BE2C (cell line): Measurements from ENCODE around the gene SLU7.
"Not testable (repeated sequence)": the region's sequence is repeated elsewhere in the genome, so short reads cannot be mapped to it uniquely, and the experiment has no call there.

Source experiments
- DNase-seq: peaks from one replicate; pipeline ENCODE4 v3.0.0-alpha.2; 2020
- H3K27me3 ChIP-seq: fragments of 250-450 bp; sonication (Bioruptor Pico); 2 replicates; pipeline ENCODE4 v1.5.1; 2020; ENCODE audit warnings: mild to moderate bottlenecking
- H3K36me3 ChIP-seq: fragments of 250-450 bp; sonication (Bioruptor Pico); 2 replicates; pipeline ENCODE4 v1.5.1; 2020; ENCODE audit warnings: mild to moderate bottlenecking
- H3K4me1 ChIP-seq: fragments of 250-450 bp; sonication (Bioruptor Pico); 2 replicates; pipeline ENCODE4 v1.5.1; 2020
- H3K4me3 ChIP-seq: 2 replicates; pipeline ENCODE4 v1.5.1; 2011; ENCODE audit warnings: low read depth, low read length
- H3K9me3 ChIP-seq: fragments of 250-450 bp; sonication (Bioruptor Pico); 2 replicates; pipeline ENCODE4 v1.5.1; 2020
- CTCF ChIP-seq: IDR thresholded peaks from 2 replicates; pipeline ENCODE4 v1.5.1; 2012; ENCODE audit warnings: mild to moderate bottlenecking, low read depth, low read length

Gene SLU7

GRCh38 chr5:160438316-160439204, 19.7 kb upstream of the SLU7 start:
- TF ChIP-seq CTCF, result peak; percentile 97
- Histone ChIP-seq H3K4me1 (peaks cover 2% of the 10 kb centered on the region; the same call in 1 of the 2 replicates), H3K4me3 (peak overlapping the region; percentile 58), H3K9me3 (no peaks in the 10 kb centered on the region), H3K36me3 (no peaks in the 10 kb centered on the region), H3K27me3 (peaks cover 13% of the 10 kb centered on the region; the same call in 1 of the 2 replicates)
- DNase-seq, result peak; percentile 62

- no peak overlapping the region for H3K4me3 ChIP-seq
- H3K4me1 ChIP-seq, result peaks cover 2% of the 10 kb centered on the region; the same call in 1 of the 2 replicates
- peaks cover 13% of the 10 kb centered on the region; the same call in 1 of the 2 replicates for H3K27me3 ChIP-seq
- H3K36me3 ChIP-seq, result no peaks in the 10 kb centered on the region
- no peak for TF ChIP-seq CTCF
- no peaks in the 10 kb centered on the region for H3K9me3 ChIP-seq
- no peak for DNase-seq
Measured at GRCh38 chr5:160437271-160437670, 18.4 kb upstream of the SLU7 start.

DNA sequence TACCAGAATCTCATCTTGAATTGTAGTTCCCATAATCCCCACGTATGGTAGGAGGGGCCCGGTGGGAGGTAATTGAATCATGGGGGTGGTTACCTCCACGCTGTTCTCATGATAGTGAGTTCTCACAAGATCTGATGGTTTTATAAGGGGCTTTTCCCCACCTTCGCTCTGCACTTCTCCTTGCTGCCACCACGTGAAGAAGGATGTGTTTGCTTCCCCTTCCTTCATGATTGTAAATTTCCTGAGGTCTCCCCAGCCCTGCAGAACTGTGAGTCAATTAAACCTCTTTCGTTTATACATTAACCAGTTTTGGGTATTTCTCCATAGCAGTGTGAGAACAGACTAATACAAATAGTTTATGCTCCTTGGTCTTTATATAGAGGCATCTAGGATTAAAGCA, 17.8 kb upstream of the SLU7 start:
- peaks cover 13% of the 10 kb centered on the region; the same call in 1 of the 2 replicates for H3K27me3 ChIP-seq
- H3K4me3 ChIP-seq, H3K9me3 ChIP-seq, H3K4me1 ChIP-seq, DNase-seq, H3K36me3 ChIP-seq: not testable (repeated sequence)

DNA sequence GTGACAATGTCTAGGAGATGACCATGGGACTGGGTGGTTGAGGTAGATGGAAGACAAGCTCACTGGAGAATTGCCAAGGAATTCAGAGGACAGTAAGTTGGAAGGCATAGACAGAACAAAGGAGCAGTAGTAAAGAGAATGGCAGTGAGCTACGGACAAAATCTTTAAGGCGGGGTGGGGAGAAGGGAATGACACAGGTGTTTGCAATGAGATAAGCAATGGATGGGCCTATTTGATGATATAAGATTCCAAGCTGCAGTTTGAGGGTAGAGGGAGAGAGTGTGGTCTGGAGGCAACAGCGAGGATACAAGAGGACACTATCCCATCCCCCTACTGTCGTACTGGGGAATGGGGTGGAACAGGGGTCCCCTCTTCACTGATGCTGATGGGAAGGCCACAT, 17.1 kb upstream of the SLU7 start:
- Histone ChIP-seq H3K4me1 (peaks cover 2% of the 10 kb centered on the region; the same call in 1 of the 2 replicates), H3K36me3 (no peaks in the 10 kb centered on the region), H3K9me3 (no peaks in the 10 kb centered on the region), H3K4me3 (no peak overlapping the region), H3K27me3 (peaks cover 13% of the 10 kb centered on the region; the same call in 1 of the 2 replicates)
- TF ChIP-seq CTCF, result no peak
- no peak for DNase-seq

DNA sequence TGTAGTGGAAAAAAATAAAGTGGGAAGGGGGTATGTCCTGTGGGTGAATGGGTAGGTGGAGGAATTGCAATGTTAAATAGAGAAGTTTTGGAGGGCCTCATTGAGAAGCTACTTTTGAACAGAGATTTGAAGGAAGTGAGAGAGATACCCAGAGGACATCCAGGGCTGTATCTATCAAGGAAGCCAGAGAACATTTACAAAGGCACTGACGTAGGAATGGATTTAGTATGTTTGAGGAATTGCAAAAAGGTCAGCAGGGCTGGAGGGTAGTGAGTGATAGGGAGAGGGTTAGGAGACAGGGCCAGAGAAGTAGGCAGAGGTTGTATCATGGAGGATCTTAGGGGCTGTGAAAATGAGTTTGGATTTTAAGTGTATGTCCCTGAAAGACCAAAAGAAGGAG, 16.7 kb upstream of the SLU7 start:
- Histone ChIP-seq H3K27me3 (peaks cover 10% of the 10 kb centered on the region; the same call in 1 of the 2 replicates), H3K36me3 (no peaks in the 10 kb centered on the region), H3K4me3 (no peak overlapping the region), H3K4me1 (peaks cover 2% of the 10 kb centered on the region; the same call in 1 of the 2 replicates), H3K9me3 (no peaks in the 10 kb centered on the region)
- no peak for TF ChIP-seq CTCF
- no peak for DNase-seq

- Histone ChIP-seq H3K9me3 (no peaks in the 10 kb centered on the region), H3K4me1 (peaks cover 2% of the 10 kb centered on the region; the same call in 1 of the 2 replicates), H3K27me3 (no peaks in the 10 kb centered on the region), H3K36me3 (peaks cover 4% of the 10 kb centered on the region), H3K4me3 (peak overlapping the region; percentile 19)
- TF ChIP-seq CTCF, result no peak
- DNase-seq, result peak; percentile 58
Measured at GRCh38 chr5:160434022-160434531, 15.2 kb upstream of the SLU7 start.
